Ishikawa (cell line): Measurements from ENCODE around the gene ITPR2.

Source experiments
- CEBPB ChIP-seq: IDR thresholded peaks from 2 replicates; pipeline ENCODE4 v1.6.1; 2012
- CREB1 ChIP-seq: IDR thresholded peaks from 2 replicates; pipeline ENCODE4 v1.6.1; 2012; ENCODE audit warnings: low read depth
- EGR1 ChIP-seq: IDR thresholded peaks from 2 replicates; pipeline ENCODE4 v1.6.1; 2012
- EP300 ChIP-seq: IDR thresholded peaks from 2 replicates; pipeline ENCODE4 v1.6.1; 2012; ENCODE audit warnings: borderline replicate concordance
- FOXM1 ChIP-seq: IDR thresholded peaks from 2 replicates; pipeline ENCODE4 v1.6.1; 2012; ENCODE audit warnings: low read depth, borderline replicate concordance
- NFIC ChIP-seq: IDR thresholded peaks from 2 replicates; pipeline ENCODE4 v1.6.1; 2012
- RAD21 ChIP-seq: IDR thresholded peaks from 2 replicates; pipeline ENCODE4 v1.6.1; 2012; ENCODE audit warnings: low read depth
- TAF1 ChIP-seq: IDR thresholded peaks from 2 replicates; pipeline ENCODE4 v1.6.1; 2012; ENCODE audit warnings: low read depth, mild to moderate bottlenecking
- TCF12 ChIP-seq: IDR thresholded peaks from 2 replicates; pipeline ENCODE4 v1.6.1; 2012; ENCODE audit warnings: low read depth
- YY1 ChIP-seq: IDR thresholded peaks from 2 replicates; pipeline ENCODE4 v1.6.1; 2012; ENCODE audit warnings: low read depth
- TF ChIP-seq, protein P1 (sequence below): IDR thresholded peaks from 2 replicates; pipeline ENCODE4 v1.6.1; 2012; ENCODE audit warnings: low read depth, mild to moderate bottlenecking
- TF ChIP-seq, protein P2 (sequence below): IDR thresholded peaks from 2 replicates; pipeline ENCODE4 v1.6.1; 2012
- TF ChIP-seq, protein P3 (sequence below): IDR thresholded peaks from 2 replicates; pipeline ENCODE4 v1.6.1; 2012

DNA sequence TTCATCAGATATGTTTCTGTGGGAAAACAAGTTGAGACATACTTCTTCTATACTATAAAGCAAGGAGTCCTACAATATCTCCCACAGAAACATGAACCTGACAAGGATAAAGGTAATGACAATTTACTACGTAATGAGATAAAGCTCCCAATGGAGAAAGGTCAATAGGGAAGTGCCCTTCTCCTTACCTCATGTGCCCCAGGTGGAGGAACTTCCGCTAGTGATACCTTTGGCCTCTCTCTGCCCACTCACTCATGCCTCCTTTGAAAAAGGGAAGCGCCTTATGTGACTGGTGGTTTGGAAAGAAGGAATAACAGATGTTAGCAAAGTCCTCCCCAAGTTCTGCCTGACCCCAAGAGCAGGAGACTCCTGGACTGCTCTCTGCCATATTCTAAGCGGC is 305.3 kb downstream of the ITPR2 start:
- TF ChIP-seq NFIC (no peak), EP300 (no peak), RAD21 (no peak), CEBPB (no peak), TAF1 (no peak), YY1 (no peak), TCF12 (no peak), FOXM1 (no peak), CREB1 (no peak), EGR1 (no peak)
- TF ChIP-seq, protein P1, sequence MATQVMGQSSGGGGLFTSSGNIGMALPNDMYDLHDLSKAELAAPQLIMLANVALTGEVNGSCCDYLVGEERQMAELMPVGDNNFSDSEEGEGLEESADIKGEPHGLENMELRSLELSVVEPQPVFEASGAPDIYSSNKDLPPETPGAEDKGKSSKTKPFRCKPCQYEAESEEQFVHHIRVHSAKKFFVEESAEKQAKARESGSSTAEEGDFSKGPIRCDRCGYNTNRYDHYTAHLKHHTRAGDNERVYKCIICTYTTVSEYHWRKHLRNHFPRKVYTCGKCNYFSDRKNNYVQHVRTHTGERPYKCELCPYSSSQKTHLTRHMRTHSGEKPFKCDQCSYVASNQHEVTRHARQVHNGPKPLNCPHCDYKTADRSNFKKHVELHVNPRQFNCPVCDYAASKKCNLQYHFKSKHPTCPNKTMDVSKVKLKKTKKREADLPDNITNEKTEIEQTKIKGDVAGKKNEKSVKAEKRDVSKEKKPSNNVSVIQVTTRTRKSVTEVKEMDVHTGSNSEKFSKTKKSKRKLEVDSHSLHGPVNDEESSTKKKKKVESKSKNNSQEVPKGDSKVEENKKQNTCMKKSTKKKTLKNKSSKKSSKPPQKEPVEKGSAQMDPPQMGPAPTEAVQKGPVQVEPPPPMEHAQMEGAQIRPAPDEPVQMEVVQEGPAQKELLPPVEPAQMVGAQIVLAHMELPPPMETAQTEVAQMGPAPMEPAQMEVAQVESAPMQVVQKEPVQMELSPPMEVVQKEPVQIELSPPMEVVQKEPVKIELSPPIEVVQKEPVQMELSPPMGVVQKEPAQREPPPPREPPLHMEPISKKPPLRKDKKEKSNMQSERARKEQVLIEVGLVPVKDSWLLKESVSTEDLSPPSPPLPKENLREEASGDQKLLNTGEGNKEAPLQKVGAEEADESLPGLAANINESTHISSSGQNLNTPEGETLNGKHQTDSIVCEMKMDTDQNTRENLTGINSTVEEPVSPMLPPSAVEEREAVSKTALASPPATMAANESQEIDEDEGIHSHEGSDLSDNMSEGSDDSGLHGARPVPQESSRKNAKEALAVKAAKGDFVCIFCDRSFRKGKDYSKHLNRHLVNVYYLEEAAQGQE: no peak
- TF ChIP-seq, protein P2, sequence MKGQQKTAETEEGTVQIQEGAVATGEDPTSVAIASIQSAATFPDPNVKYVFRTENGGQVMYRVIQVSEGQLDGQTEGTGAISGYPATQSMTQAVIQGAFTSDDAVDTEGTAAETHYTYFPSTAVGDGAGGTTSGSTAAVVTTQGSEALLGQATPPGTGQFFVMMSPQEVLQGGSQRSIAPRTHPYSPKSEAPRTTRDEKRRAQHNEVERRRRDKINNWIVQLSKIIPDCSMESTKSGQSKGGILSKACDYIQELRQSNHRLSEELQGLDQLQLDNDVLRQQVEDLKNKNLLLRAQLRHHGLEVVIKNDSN: no peak
- TF ChIP-seq, protein P3, sequence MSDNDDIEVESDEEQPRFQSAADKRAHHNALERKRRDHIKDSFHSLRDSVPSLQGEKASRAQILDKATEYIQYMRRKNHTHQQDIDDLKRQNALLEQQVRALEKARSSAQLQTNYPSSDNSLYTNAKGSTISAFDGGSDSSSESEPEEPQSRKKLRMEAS: no peak
